AG10803 (cell line): ENCODE results near the gene NHLH1.
"Not testable (repeated sequence)": the region's sequence is repeated elsewhere in the genome, so short reads cannot be mapped to it uniquely, and the experiment has no call there.

Experiments
- DNase-seq: peaks from one replicate; pipeline ENCODE4 v3.0.0; 2010; ENCODE audit warnings: low read depth
- H3K4me3 ChIP-seq: 2 replicates; pipeline ENCODE4 v1.5.1; 2011; ENCODE audit warnings: mild to moderate bottlenecking, low read length, control low read depth
- TF ChIP-seq, protein P1 (sequence below): conservative IDR thresholded peaks from 2 replicates; pipeline ENCODE4 v1.5.1; 2011; ENCODE audit warnings: mild to moderate bottlenecking, low read length, control low read depth, inconsistent platforms

NHLH1 gene

DNA sequence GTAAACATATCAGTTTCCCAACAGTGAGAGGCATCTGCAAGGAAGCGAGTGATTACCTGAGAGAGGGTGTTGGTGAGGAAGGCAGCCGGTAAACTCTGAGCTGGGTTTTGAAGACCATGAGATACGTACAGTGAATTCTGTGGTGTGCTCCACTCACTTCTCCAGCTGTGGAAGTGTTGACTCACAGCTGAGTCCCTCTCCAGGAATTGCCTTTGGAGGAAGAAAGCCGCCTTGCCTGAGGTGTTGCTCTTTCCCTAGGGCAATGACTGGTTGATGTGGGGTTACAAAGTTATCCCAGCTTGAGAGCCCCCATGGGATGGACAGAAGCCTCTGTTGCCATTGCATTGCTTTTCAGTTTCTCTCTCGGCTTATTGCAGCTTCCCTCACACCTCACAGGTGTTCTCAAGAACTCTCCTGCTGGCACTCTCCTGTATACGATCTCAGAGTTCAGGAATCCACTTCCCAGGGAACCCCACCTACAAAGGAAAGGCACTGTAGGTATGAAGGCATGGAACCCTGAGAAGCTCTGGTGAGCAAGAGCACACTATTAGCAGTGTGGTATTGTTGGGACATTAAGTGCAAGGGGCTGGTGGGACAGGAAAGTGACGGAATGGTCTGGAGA is 10.8 kb downstream of the NHLH1 start:
- H3K4me3 ChIP-seq, result no peak overlapping the region
- TF ChIP-seq, protein P1, sequence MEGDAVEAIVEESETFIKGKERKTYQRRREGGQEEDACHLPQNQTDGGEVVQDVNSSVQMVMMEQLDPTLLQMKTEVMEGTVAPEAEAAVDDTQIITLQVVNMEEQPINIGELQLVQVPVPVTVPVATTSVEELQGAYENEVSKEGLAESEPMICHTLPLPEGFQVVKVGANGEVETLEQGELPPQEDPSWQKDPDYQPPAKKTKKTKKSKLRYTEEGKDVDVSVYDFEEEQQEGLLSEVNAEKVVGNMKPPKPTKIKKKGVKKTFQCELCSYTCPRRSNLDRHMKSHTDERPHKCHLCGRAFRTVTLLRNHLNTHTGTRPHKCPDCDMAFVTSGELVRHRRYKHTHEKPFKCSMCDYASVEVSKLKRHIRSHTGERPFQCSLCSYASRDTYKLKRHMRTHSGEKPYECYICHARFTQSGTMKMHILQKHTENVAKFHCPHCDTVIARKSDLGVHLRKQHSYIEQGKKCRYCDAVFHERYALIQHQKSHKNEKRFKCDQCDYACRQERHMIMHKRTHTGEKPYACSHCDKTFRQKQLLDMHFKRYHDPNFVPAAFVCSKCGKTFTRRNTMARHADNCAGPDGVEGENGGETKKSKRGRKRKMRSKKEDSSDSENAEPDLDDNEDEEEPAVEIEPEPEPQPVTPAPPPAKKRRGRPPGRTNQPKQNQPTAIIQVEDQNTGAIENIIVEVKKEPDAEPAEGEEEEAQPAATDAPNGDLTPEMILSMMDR, result no peak
- DNase-seq, result peak; percentile 62

DNA sequence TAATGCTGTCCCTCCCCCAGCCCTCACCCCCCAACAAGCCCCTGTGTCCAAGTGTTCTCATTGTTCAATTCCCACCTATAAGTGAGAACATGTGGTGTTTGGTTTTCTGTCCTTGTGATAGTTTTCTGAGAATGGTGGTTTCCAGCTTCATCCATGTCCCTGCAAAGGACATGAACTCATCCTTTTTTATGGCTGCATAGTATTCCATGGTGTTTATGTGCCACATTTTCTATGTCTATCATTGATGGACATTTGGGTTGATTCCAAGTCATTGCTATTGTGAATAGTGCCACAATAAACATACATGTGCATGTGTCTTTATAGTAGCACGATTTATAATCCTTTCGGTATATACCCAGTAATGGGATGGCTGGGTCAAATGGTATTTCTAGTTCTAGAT is 17.9 kb downstream of the NHLH1 start:
- DNase-seq, H3K4me3 ChIP-seq: not testable (repeated sequence)

DNA sequence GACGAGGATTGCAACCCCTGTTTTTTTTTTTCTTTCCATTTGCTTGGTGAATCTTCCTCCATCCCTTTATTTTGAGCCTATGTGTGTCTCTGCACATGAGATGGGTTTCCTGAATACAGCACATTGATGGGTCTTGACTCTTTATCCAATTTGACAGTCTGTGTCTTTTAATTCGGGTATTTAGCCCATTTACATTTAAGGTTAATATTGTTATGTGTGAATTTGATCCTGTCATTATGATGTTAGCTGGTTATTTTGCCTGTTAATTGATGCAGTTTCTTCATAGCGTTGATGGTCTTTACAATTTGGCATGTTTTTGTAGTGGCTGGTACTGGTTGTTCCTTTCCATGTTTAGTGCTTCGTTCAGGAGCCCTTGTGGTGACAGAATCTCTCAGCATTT is 21.5 kb downstream of the NHLH1 start:
- H3K4me3 ChIP-seq, DNase-seq: not testable (repeated sequence)

DNA sequence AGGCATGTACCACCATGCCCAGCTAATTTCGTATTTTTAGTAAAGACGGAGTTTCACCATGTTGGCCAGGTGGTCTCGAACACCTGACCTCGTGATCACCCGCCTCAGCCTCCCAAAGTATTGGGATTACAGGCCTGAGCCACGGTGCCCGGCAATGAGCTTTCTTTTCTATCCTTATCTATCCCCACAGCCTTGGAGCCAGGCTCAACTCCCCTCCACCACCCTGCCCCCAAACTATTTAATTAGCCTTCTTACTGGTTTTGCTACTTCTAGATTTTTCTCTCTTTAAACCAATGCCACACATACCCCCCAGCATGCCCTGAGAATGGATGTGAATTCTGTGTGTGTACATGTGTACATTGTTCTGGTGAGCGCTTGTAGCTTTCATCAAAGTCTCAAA is 27.8 kb downstream of the NHLH1 start:
- H3K4me3 ChIP-seq, result no peak overlapping the region
- no peak for DNase-seq
- TF ChIP-seq, protein P1, result no peak

DNA sequence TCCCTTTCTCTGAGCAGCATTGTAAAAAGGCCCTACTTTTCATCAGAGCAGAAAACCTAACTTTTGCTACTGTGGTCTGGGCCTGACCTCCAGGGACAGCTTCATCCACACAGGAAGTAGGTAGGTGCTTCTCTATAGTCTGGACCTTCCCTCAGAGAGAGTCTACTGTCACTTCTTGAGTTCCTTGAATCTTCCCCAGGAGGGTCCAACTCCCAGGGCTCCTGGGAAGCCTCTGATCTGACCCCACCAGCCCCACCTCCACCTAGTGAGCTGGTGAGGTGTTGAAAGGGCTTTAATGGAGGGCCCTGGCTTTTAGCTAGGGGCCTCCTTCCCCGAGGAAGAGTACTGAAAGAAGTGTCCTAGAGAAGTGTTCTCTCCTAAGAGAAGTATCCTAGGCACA is 30.8 kb downstream of the NHLH1 start:
- H3K4me3 ChIP-seq, result no peak overlapping the region
- TF ChIP-seq, protein P1, result no peak
- no peak for DNase-seq

DNA sequence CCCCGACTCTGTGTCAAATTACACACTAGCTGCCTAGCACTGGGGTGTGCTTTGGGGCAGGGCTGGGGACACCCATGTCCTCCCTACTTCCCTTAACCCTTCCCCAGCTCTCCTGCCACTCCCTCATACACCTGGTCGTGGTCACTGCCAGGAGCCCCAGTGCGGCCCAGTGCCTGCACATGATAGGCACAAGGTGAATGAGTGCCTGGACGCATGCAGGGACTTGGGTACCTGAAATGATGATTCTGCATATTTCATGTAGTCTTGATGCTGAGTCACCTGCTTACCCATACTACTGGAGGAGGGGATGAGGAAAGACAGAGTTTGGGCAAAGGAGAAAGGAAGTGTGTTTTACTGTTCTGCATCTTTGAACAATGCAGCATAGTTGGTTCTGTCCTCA is 32.0 kb downstream of the NHLH1 start:
- H3K4me3 ChIP-seq, result no peak overlapping the region
- TF ChIP-seq, protein P1, result no peak
- DNase-seq, result no peak

DNA sequence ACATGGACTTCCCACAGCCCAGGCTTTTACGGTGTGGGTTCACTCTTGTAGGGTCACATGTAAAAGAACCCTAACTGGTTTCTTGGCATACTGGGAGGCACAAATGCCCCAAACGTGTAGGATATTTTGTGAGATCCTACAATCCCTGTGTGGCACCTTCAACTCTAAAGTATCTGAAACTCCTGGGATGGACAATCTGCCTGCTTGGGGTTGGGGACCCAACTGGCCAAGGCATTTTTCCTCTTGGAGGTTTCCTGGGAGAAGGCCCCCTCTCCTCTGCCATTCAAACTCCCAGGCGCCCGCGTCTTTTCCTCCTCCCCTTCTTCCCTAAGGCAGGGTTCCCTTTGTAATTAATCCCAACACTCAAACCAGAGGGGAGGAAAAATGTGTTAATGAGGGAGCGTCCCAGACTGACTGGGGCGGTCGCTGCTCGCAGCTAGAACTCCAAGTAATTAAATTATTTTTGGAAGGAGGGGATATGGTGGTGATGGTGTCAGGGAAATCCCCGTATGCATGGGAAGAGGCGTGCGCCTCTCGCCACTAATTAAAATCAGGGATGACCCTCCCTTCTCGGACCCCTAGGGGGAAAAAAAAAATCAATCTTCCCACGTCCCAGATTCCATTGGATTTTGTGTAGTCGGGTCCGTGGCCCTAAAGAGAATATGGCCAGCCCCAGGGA is 32.8 kb downstream of the NHLH1 start:
- H3K4me3 ChIP-seq, result peak overlapping the region; percentile 24
- TF ChIP-seq, protein P1, result no peak
- no peak for DNase-seq

DNA sequence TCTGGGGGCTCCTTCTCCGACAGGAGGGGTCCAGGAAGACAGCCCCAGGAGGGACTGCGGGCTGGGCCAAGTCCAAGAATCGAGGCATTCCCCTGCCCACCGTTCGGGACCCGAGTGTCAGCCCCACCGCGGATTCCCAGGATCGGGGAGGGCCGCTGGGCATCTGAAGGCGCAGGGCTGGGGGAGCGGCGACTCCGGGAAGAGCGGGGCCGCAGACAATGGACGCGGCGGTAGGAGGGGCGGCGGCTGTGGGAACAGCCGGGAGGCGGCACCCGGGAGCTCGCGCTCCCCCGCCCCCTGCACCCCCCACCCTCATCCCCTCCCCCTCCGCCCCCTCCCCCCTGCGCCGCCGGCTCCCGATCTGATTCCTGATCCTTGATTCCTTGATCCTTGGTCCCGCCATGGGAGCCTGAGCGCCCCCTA is 33.4 kb downstream of the NHLH1 start, which contains the start of gene VANGL2:
TSS of gene VANGL2 (plus strand) at position 342 of the 423 bp plus-strand sequence. CDS start 15,274 bp downstream, outside the sequence.
- DNase-seq, result no peak
- TF ChIP-seq, protein P1, result no peak
- H3K4me3 ChIP-seq, result peak within 1 kb of the TSS; percentile 24
